Measurements from ENCODE around the gene C8B.

C8B gene

GRCh38 chr1:56931686-56932085 is 34.1 kb downstream of the C8B start:
- DNase-seq (ENCODE audit: low read depth in 2 of 2), result no peak

GRCh38 chr1:56931211-56931610 is 34.6 kb downstream of the C8B start:
- DNase-seq (ENCODE audit: low read depth in 2 of 2), result no peak

GRCh38 chr1:56929492-56929891 is 36.3 kb downstream of the C8B start:
- no peak for DNase-seq (ENCODE audit: low read depth in 2 of 2)

- DNase-seq (ENCODE audit: low read depth in 2 of 2), result no peak
These were observed 37.8 kb downstream of the C8B start for GRCh38 chr1:56927986-56928385.

- DNase-seq (ENCODE audit: low read depth in 2 of 2), result no peak
These were observed 38.6 kb downstream of the C8B start for GRCh38 chr1:56927171-56927570.

- no peak for DNase-seq (ENCODE audit: low read depth in 2 of 2)
These were observed 40.6 kb downstream of the C8B start for GRCh38 chr1:56925193-56925592.

- no peak for DNase-seq (ENCODE audit: low read depth in 2 of 2)
These were observed 41.7 kb downstream of the C8B start for GRCh38 chr1:56924116-56924515.

GRCh38 chr1:56923201-56923600 is 42.6 kb downstream of the C8B start:
- DNase-seq (ENCODE audit: low read depth in 2 of 2), result no peak

- no peak for DNase-seq (ENCODE audit: low read depth in 2 of 2)
These were observed 43.3 kb downstream of the C8B start for GRCh38 chr1:56922507-56922906.

GRCh38 chr1:56922070-56922469 is 43.7 kb downstream of the C8B start:
- DNase-seq (ENCODE audit: low read depth in 2 of 2), result no peak

- DNase-seq (ENCODE audit: low read depth in 2 of 2), result no peak
These were observed 44.3 kb downstream of the C8B start for GRCh38 chr1:56921479-56921878.

GRCh38 chr1:56920591-56921001 is 45.2 kb downstream of the C8B start:
- no peak for DNase-seq (ENCODE audit: low read depth in 2 of 2)

- DNase-seq (ENCODE audit: low read depth in 2 of 2), result no peak
These were observed 48.5 kb downstream of the C8B start for GRCh38 chr1:56917356-56917755.

- DNase-seq (ENCODE audit: low read depth in 2 of 2), result no peak
These were observed 49.2 kb downstream of the C8B start for GRCh38 chr1:56916630-56917029.

GRCh38 chr1:56915960-56916359 is 49.9 kb downstream of the C8B start:
- DNase-seq (ENCODE audit: low read depth in 2 of 2), result no peak

- no peak for DNase-seq (ENCODE audit: low read depth in 2 of 2)
These were observed 53.5 kb downstream of the C8B start for GRCh38 chr1:56912325-56912724.

GRCh38 chr1:56911098-56911938 is 54.5 kb downstream of the C8B start:
- DNase-seq (ENCODE audit: low read depth in 2 of 2), result no peak

- no peak for DNase-seq (ENCODE audit: low read depth in 2 of 2)
These were observed 55.3 kb downstream of the C8B start for GRCh38 chr1:56910441-56910985.

- no peak for DNase-seq (ENCODE audit: low read depth in 2 of 2)
These were observed 57.1 kb downstream of the C8B start for GRCh38 chr1:56908619-56909221.

GRCh38 chr1:56905667-56906066 is 60.1 kb downstream of the C8B start:
- DNase-seq (ENCODE audit: low read depth in 2 of 2), result no peak

GRCh38 chr1:56904663-56905397 is 61.0 kb downstream of the C8B start:
- no peak for DNase-seq (ENCODE audit: low read depth in 2 of 2)

- DNase-seq (ENCODE audit: low read depth in 2 of 2), result no peak
These were observed 62.0 kb downstream of the C8B start for GRCh38 chr1:56903778-56904177.
